NCI-H510A (cell line): ENCODE results near the gene ARHGAP21.
"Not testable (repeated sequence)": the region's sequence is repeated elsewhere in the genome, so short reads cannot be mapped to it uniquely, and the experiment has no call there.

Experiments
- DNase-seq: peaks from one replicate; lab custom pipeline; 2025; lab: John Stamatoyannopoulos, UW

ARHGAP21 gene

GRCh38 chr10:24625778-24626177, 97.9 kb downstream of the ARHGAP21 start:
- no peak for DNase-seq

DNA sequence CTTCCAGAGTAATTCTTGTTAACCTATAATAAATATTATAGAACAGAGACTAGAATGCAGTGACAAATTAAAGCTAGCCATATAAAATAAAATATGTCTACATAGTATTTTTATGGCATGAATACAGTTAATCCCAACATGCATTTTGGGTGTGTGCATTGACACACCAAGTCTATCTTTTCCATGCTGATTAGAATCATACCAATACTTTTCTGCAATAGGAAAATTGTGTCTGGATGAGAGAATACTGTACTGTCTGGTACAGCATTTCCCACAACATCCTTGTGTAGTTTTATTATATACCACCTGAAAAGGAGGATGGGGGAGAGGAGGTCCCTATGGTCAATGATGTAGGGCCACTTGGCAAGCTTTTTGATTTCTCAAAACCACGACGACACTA, 100.3 kb downstream of the ARHGAP21 start:
- no peak for DNase-seq

- no peak for DNase-seq
Measured at GRCh38 chr10:24622781-24623301, 100.8 kb downstream of the ARHGAP21 start.

GRCh38 chr10:24621035-24621795, 102.5 kb downstream of the ARHGAP21 start:
- not testable (repeated sequence) for DNase-seq

DNA sequence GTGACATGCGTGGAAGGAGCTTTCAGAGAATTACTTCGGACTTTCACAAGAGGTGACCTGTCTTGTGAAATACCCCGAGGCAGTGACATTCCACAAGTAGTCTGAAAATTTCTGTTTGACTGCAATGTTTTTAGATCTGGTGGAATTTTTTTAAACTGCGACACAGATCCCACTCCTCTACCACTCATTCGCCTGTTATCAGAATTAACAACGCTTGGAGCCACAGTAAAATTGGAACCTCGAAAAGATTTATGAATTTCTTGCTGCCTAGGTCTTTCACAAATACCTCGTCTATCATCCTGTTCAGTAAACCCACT, 103.7 kb downstream of the ARHGAP21 start:
- not testable (repeated sequence) for DNase-seq

- not testable (repeated sequence) for DNase-seq
Measured at GRCh38 chr10:24619291-24619993, 104.2 kb downstream of the ARHGAP21 start.

DNA sequence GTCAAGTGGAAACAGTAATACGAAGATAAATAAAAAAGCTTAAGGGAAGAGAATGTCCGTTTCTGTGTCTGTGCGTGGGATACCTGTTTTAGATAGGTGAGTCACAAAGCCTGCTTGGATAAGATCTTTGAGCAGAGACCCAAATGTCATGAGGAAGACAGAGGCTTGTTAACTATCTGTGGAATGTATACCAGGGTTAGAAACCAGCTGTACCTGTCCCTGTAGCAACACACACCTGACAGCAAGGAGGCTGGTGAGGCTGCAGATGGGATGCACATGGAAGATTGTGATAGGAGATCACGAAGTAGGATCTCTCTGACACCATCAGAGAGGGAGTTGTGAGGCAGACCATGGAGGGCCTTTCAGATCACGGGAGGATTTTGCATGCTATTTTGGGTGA, 105.3 kb downstream of the ARHGAP21 start:
- no peak for DNase-seq

DNA sequence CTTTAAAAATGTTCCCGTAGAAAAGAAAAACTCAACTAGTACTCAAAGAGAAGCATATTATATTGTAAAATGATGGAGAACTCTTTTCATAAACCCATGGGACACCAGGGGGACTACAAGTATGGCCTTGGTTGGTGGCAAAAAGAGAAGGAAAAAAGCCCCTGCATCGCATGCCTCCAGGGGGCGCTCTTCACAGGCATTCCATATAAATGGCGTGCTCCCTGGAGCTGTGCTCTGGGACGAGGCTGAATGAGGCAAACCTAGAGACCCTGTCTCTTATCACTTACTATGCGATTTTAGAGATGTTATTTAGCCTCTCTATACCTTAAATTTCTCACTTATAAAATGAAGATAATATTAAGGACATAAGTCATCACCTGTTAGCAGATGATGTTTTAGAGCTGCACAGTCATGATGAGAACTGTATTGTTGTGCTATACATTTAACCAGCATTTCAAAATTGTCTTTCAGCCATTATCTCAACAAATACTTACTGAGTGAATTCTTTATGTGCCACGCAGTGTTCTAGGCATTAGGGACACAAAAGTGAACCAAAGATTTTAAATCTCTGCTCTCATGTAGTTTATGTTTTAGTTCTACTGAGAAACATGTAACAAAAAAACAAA, 105.8 kb downstream of the ARHGAP21 start:
- DNase-seq: no peak

DNA sequence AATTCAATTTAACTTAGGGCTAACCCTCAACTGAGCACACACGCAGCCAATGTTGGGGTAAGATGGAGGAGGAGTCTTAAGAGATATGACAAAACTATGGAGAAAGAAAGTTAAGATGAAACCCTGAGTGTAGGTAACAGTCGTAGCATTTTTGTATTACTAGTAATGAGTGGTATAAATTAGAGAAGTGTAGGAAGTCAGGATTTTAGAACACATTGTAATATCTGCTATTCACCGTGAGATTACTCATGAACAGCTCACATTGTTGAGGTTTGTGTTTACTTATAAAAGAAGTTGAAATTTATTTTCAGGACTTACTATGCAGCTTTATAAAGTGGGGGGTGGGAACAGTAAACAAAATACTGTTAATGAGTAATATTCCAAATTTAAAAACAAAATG, 107.2 kb downstream of the ARHGAP21 start:
- no peak for DNase-seq

- DNase-seq: no peak
Measured at GRCh38 chr10:24606021-24606420, 117.7 kb downstream of the ARHGAP21 start.

DNA sequence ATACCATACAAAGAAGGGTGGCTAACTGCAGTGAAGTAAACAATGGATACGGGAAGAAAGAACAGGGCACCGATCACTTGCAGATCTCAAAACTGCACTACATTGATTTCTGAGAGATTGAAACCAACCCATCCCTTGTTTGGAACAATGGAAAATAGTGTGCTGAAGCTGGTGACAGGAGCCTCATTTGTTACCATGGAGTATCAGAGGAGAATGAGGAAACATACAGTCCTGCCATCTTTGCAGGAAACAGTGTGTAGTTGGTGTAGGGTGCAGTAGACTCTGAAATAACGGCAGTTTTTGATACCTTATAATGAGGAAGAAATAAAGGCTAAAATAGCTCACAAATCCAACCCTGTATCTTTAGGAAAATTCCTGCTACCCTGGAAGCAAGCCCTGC, 118.5 kb downstream of the ARHGAP21 start:
- DNase-seq: no peak

DNA sequence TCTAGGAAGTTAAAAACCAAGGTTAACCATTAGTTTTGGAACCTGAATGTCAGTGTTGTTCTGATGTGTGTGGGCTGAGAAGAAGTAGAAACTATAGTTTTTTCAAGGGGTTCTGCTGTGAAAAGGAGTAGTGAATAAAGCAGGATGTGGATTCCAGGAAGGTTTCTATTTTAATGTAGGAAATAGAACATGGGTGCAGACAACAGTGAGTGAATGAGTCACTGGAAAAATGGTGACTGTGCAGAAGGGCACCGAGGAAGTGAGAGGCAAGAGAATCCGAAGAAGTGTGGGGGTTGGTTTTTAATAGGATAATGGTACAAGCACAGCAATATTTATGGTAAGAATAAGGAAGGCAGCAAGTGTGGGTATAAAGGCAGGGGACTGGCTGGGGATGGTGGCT, 120.4 kb downstream of the ARHGAP21 start:
- DNase-seq: no peak

- DNase-seq: no peak
Measured at GRCh38 chr10:24597961-24598360, 125.7 kb downstream of the ARHGAP21 start.

DNA sequence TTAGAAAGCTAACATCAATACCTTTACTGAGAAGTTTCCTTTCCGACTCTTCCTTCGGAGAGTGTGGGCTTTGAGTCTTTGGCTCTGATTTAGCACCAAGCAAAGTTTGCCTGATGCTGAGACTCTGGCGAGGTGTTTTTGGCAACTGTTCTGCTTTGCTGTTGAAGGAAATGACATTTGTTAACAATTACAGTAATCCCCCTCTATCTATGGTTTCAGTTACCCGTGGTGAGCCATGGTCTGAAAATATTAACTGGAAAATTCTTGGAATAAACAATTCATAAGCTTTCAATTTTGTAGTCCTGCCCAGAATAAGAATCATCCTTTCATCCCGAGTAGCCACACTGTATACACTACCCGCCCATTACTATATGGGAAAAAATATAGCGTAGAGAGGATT, 126.3 kb downstream of the ARHGAP21 start:
- no peak for DNase-seq

GRCh38 chr10:24596217-24596930, 127.3 kb downstream of the ARHGAP21 start:
- no peak for DNase-seq

DNA sequence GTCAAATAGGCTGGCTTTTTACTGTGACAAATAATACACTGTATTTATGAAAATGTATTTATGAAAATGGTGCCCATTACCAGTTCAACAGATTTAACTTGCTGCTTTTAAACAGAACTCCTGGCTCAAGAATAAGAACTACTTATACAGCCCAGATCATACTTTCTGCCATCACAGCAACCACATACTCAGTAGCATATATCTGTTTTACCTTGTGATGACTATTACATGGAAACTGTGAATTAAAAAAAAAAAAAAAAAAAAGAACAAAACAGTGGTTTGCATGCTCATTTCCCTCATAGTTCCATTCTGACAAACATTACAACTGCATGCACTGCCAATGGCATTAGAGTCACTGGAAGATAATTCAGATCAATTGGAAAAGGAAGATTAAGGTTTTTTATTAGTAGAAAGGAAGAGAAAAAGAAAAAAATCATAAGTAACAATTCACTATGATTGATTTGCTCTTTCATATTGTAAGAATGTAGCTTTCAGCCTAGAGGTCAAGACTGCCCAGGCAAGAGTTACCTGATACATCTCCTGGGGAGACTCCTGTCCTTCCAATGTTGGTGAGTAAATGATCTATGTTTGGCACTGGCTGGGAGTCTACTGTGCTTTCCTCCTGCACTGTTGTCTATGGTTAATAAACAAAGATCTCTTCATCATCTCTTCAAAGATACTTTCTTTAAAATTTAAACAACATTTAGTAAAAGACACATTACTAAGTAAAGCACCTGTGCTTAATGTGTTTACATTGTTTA, 132.8 kb downstream of the ARHGAP21 start:
- DNase-seq: no peak

- no peak for DNase-seq
Measured at GRCh38 chr10:24589265-24589664, 134.4 kb downstream of the ARHGAP21 start.

DNA sequence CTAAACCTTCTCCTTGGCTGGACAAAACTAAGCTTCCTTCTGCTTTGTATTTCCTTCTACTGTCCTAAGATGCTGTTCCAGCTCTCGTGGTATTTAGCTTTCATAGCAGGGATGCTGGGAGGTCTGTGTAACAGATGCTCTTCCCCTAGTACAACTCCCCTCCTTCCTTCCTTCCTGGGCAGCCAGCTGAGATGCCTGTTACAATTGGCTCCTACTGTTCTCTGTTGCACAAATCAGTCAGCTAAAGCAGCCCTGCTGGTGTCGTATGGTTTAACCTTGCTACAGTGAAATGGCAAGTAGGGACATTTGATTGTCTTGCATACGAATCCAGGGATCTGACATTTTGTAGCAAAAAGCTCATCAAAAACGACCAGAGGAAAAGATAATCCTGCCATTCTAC, 143.8 kb downstream of the ARHGAP21 start:
- no peak for DNase-seq

DNA sequence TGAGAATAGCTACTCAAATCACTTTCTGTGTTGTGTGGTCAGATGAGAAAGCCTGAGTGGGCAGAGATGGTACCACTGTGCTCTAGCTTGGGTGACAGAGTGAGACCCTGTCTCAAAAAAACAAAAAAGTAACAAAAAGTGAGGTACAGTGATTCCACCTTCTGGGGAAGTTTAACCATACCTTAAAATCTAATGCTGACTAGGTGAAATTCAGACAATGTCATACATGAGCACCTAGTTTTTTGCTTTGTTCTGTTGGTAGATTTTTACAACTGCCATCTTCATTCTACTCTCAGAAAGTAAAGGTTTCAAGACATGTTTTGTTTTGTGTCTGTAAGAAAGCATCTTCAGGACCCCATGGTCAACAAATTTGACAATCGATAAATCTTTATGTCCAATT, 144.2 kb downstream of the ARHGAP21 start:
- DNase-seq: no peak

DNA sequence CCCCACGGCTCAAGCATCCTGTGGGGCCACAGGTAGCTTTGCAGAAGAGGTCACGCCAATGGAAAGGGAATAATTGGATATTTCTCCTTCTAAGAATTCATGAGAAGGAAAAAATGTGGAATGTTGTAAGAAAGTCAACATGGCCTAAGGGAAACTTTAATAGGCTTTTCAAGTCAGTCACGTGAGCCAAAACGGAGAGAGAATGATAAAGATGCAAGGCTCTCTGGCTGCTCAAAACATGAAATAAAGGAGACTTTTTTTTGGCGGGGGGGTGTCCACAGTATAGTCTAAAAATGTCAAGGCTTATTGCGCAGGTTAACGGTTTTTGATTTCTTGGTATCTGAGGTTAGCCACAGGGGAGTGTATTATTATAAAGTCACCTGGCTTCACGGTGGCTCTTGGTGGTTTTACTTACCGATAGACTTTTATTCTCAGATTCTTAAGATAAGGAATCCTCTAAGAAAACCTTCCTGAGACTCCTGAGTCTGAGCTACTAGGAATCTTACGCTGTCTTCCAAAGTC, 148.1 kb downstream of the ARHGAP21 start:
- no peak for DNase-seq

DNA sequence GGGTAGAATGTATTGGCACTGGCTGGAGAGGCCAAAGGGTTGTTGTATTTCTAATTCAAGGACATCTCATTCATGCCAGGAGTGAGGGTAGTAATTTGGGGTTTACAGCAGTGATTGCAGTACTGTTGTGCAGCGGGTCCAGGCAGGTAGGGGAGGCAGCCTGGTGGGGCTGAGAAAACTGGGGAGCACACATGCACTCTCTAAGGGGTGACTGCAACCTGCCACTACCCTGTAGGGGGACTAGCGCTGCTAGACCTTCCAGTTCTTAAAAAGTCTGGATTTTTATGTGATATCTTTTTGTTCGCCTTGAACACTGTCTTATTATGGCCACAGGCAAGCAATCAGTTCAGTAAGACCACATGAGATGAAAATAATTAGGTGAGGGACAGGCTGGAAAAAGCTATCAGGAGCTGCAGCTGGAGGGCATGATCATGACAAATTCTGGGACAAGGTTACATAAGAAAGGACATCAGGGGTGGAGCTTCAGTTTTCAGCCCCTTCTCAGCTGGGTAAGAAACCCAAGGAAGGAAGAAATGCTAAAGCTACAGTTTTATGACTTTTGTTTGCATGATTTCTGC, 149.0 kb downstream of the ARHGAP21 start:
- no peak for DNase-seq
